AG09309 (cell line): ENCODE measurements around the gene RASA2.

Source experiments
- DNase-seq: peaks from one replicate; pipeline ENCODE4 v3.0.0-alpha.2; 2010; ENCODE audit warnings: low read depth
- H3K4me3 ChIP-seq: 2 replicates; pipeline ENCODE4 v1.5.1; 2011; ENCODE audit warnings: mild to moderate bottlenecking, low read depth, low read length, moderate library complexity; ENCODE audit not compliant: control insufficient read depth
- CTCF ChIP-seq: IDR thresholded peaks from 2 replicates; pipeline ENCODE4 v1.5.1; 2011; ENCODE audit warnings: mild to moderate bottlenecking, low read depth, low read length, inconsistent platforms; ENCODE audit not compliant: insufficient read depth, control insufficient read depth; ENCODE audit errors: missing control alignments

The RASA2 gene

GRCh38 chr3:141482245-141482922, 4.4 kb upstream of the RASA2 start:
- H3K4me3 ChIP-seq = no peak overlapping the region
- DNase-seq = peak; percentile 72
- no peak for TF ChIP-seq CTCF

- no peak for TF ChIP-seq CTCF
- DNase-seq = no peak
- H3K4me3 ChIP-seq = no peak overlapping the region
Measured at GRCh38 chr3:141484701-141485287, 2.0 kb upstream of the RASA2 start.

- H3K4me3 ChIP-seq = peak overlapping the region; percentile 54
- TF ChIP-seq CTCF = no peak
- peak; percentile 45 for DNase-seq
Measured at GRCh38 chr3:141485641-141486495, 959 bp upstream of the RASA2 start.

GRCh38 chr3:141486496-141486745, 406 bp upstream of the RASA2 start:
- no peak for DNase-seq
- peak overlapping the region; percentile 54 for H3K4me3 ChIP-seq
- TF ChIP-seq CTCF = no peak

- no peak for DNase-seq
- peak overlapping the region; percentile 74 for H3K4me3 ChIP-seq
- no peak for TF ChIP-seq CTCF
Measured at GRCh38 chr3:141487521-141488252, 860 bp downstream of the RASA2 start.

- DNase-seq = no peak
- TF ChIP-seq CTCF = no peak
Measured at GRCh38 chr3:141489203-141489602, 2.4 kb downstream of the RASA2 start.

More at GRCh38 chr3:141489203-141489602, 2.4 kb downstream of the RASA2 start:
- no peak overlapping the region for H3K4me3 ChIP-seq
